OCI-LY7 (cell line): ENCODE results near the gene HSD11B1L.

Experiments
- CTCF ChIP-seq: fragments of 200-600 bp; sonication (generic); conservative IDR thresholded peaks from 2 replicates; pipeline ENCODE4 v1.5.1; 2014; ENCODE audit warnings: mild to moderate bottlenecking, antibody characterized with exemption, low read length, moderate library complexity, mixed read lengths
- EZH2phosphoT487 ChIP-seq: fragments of 200-600 bp; sonication (generic); IDR thresholded peaks from 2 replicates; pipeline ENCODE4 v1.6.1; 2018; ENCODE audit warnings: low read depth, borderline replicate concordance, mild to moderate bottlenecking, mixed run types, antibody characterized with exemption, low read length, moderate library complexity, mixed read lengths

- TF ChIP-seq CTCF = no peak
- no peak for TF ChIP-seq EZH2phosphoT487
These were observed 13.5 kb downstream of the HSD11B1L start for GRCh38 chr19:5694167-5694955.
